Heart left ventricle (tissue), 16 donors: ENCODE data around the gene PRRT2. TPM values are rescaled to one million over a fixed set of nuclear protein-coding genes. Genes with fewer than 3 reads are reported as not detected.
A peak's percentile ranks its signal among the peaks of the same experiment; 100 is the strongest.

Experiments
- ATAC-seq, 4 donors: fragments of 200-7000 bp; cut with Tn5 transposase; one replicate each; pipeline ENCODE4 v1.9.1; 2020 to 2022; ENCODE audit warnings: moderate library complexity in 4 of 4, mild to moderate bottlenecking in 3 of 4, moderate number of reproducible peaks in 1 of 4
- DNase-seq, 5 donors: peaks; one replicate each; pipeline ENCODE4 v3.0.0-alpha.2; 2020
- H3K27ac ChIP-seq, 12 donors: fragments of 200-600 bp; sonication (generic) in 4 of 12; one replicate each; pipeline versions ENCODE4 v1.5.0 to v1.8.0; 2016 to 2022; ENCODE audit warnings: mild to moderate bottlenecking in 2 of 12
- H3K27me3 ChIP-seq, 9 donors: fragments of 200-600 bp; sonication (generic) in 2 of 9; one replicate each; pipeline versions ENCODE4 v1.5.1 to v1.8.0; 2016 to 2022; ENCODE audit warnings: mild to moderate bottlenecking in 3 of 9
- H3K36me3 ChIP-seq, 9 donors: fragments of 200-600 bp; sonication (generic) in 2 of 9; one replicate each; pipeline versions ENCODE4 v1.5.0 to v1.8.0; 2018 to 2022; ENCODE audit warnings: mild to moderate bottlenecking in 2 of 9
- H3K4me1 ChIP-seq, 12 donors: fragments of 200-600 bp; sonication (generic) in 4 of 12; one replicate each; pipeline versions ENCODE4 v1.5.0 to v1.8.0; 2016 to 2022; ENCODE audit warnings: mild to moderate bottlenecking in 3 of 12
- H3K4me3 ChIP-seq, 12 donors: fragments of 200-600 bp; sonication (generic) in 4 of 12; one replicate each; pipeline versions ENCODE4 v1.5.0 to v1.8.0; 2017 to 2022; ENCODE audit warnings: mild to moderate bottlenecking in 9 of 12, moderate library complexity in 4 of 12
- H3K9me3 ChIP-seq, 12 donors: fragments of 200-600 bp; sonication (generic) in 4 of 12; one replicate each; pipeline versions ENCODE4 v1.5.0 to v1.8.0; 2016 to 2022; ENCODE audit warnings: mild to moderate bottlenecking in 1 of 12
- CTCF ChIP-seq, 12 donors: fragments of 200-600 bp; sonication (generic) in 4 of 12; IDR thresholded peaks; one replicate each; pipeline versions ENCODE4 v1.5.0 to v1.8.0; 2018 to 2022; ENCODE audit warnings: antibody characterized with exemption in 12 of 12, mild to moderate bottlenecking in 5 of 12
- POLR2A ChIP-seq, 2 donors: fragments of 450-650 bp; IDR thresholded peaks; one replicate each; pipeline ENCODE4 v1.6.1; 2017; ENCODE audit warnings: antibody characterized with exemption in 2 of 2, mild to moderate bottlenecking in 2 of 2, moderate library complexity in 2 of 2
- WGBS, 4 donors: extraction: QIAGEN DNeasy Blood & Tissue Kit in 2 of 4; methylation state at CpG; one replicate each; pipeline versions ENCODE4 v1.1.5 to v1.1.7; 2013 to 2018; 5-methylcytosine and 5-hydroxymethylcytosine counted together
- intact Hi-C, 10 donors: fragments of 100-400 bp; cut with DNase I; formaldehyde crosslinking; loops; one replicate each; pipeline versions ENCODE4 v1.11.1 to v1.14.2; 2022
- polyA plus RNA-seq, 2 donors: library from polyadenylated mRNA; stranded (reverse); fragments of 200-250 nt; gene quantifications; one replicate each; pipeline ENCODE4 v1.2.3, GENCODE V29; 2013
- total RNA-seq, 9 donors: library from RNA; depleted of rRNA in 2 of 9; stranded (reverse); fragments of >200 nt in 2 of 9; fragmentation: NEBNext Ultra II Directional in 3 of 9; extraction: Animal tissue kit (Norgen Biotek cat#: 25700) in 3 of 9; gene quantifications; one replicate each; pipeline versions ENCODE4 v1.1.0 to v1.2.4, GENCODE V29; 2016 to 2023
- donor health status: ischemic (EF 13 %, LVEDD 7.1; RV severe dilation, severe dysfunction).
- donor health status: healthy with polysubstance abuse.
- donor health status: DM: no; HTN: yes; CAD: no.
- donor health status: DM: no; HTN: no; CAD: no.
- donor health status: ischemic (EF 25% LVEDD 6.9; RV normal size, moderate dysfunction).
- donor health status: ischemic (EF 25% LVEDD 5.7; RV mildly dilated, moderate dysfunction).
- donor health status: healthy.
- donor health status: DM: yes; HTN: yes; CAD: no.
- donor health status: ischemic (EF 35%, LVEDD 5.7; RV mildly dilated, moderate dysfunction).
- donor health status: nonischemic (EF 11% LVEDD 7.7; RV severe dilation, severe dysfunction).
- donor health status: DM: yes; HTN: yes; CAD: no.
- donor health status: PGD.
- donor health status: ischemic (EF 29% LVEDD 5.4; RV normal size, mild dysfunction).
- donor health status: nonischemic (EF 23%, LVEDD 6.1; RV moderate dilation, normal function).

Gene PRRT2
- total and polyA plus RNA-seq, 11 donors = 0.24 to 3.2 (median 1.3) TPM; not detected in 1

DNA sequence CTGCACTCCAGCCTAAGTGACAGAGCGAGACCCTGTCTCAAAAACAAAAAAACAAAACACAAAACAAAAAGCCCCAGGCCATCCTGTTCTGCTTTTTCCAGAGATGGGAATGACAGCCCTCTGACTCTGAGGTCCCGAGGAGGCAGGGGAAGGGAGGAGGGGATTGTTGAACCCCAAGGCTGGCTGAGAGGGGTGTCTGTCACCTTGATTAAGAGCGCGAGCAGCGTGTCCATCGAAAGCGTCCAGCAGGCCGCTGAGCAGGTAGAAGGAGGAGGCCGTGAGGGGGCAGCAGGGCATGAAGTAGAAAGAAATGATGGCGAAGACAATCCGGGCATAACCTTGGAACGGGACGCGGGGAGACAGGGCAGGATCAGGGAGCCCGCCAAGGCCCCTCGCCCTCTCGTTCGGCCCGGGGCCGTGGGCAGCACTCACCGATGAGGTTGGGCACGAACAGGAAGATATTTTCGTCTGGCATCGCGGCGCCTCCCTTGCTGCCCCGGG is 50.4 kb downstream of the PRRT2 start:
- peak in 2 of 12 donors; percentile 8 to 17 for TF ChIP-seq CTCF (IDR thresholded peaks at IDR 0.05)
- TF ChIP-seq POLR2A (IDR thresholded peaks at IDR 0.05) = no peak
- Histone ChIP-seq H3K27me3 (no peaks in the 10 kb centered on the region), H3K4me3 (peak overlapping the region; percentile 79 to 100 (median 95)), H3K4me1 (peaks cover 0 to 27% (median 16%) of the 10 kb centered on the region in 12 donors), H3K36me3 (peaks cover 0 to 38% (median 29%) of the 10 kb centered on the region in 9 donors), H3K27ac (peak overlapping the region; percentile 84 to 97 (median 94)), H3K9me3 (no peaks in the 10 kb centered on the region)
- WGBS, 4 donors = 1 to 4% (median 2%) methylated on average over 11 to 27 of the region's 27 CpGs
- ATAC-seq = peak in 2 of 4 donors; percentile 2 to 11
- intact Hi-C loops = loop anchor here in 8 of 10 donors (2.0 to 10.0 kb wide), 9 partner anchors 40 to 162 kb away; partner anchors contain the start of genes C16orf92 (in 3 of the 8), PAGR1 (in 3 of the 8), HIRIP3 (in 2 of the 8) and INO80E (in 2 of the 8)
- peak in 2 of 5 donors; percentile 31 to 46 for DNase-seq

DNA sequence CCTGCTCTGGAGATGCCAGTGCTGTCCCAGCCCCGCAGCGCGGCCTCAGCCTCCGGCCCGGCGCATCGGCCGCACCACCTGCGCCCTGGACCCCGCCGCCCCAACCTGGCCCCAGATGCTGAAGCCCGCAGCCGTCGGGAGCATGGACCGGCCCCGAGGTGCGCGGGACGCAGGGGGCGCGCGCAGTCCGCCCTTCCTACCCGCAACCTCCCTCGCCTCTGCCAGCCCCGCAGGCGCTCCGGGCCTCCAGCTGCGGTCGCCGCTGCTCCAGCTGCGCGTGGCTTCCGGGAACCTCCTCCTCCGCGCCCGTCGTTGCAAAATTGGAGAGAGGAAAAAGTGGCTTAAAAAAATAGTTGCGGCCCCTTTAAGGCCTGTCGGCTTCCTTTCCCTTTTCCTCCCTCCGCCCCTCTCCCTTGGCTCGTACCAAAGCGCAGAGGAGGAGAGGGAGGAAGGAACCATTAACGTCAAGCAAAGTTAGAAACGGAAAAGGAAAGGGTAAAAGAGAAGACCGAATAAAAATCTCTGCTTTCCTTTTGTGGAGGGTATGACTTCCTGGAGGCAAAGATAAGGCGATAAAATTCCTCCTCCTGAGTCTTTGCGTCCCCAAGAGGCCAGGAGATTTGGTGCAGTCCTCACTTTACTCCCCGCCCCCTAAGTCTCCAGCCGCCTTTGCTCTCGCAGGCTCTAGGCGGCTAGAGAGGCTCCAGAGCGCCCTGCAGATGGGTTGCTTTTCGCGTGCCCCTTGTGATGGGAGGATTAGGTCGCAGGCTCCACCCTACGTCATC is 51.1 kb downstream of the PRRT2 start, which contains the start of gene CDIPT:
Gene CDIPT, minus strand, starts transcription at position 343 of the 785 bp plus-strand sequence. CDS start 369 bp downstream, outside the sequence.
- no peaks in the 10 kb centered on the region for H3K27me3 ChIP-seq
- no peaks in the 10 kb centered on the region for H3K9me3 ChIP-seq
- peak; percentile 34 to 76 (median 46) for TF ChIP-seq CTCF (IDR thresholded peaks at IDR 0.05)
- TF ChIP-seq POLR2A (IDR thresholded peaks at IDR 0.05) = peak in 1 of 2 donors; percentile 48
- H3K4me3 ChIP-seq = peak within 1 kb of the TSS; percentile 79 to 100 (median 95)
- peak within 1 kb of the TSS; percentile 84 to 97 (median 94) for H3K27ac ChIP-seq
- peak; percentile 94 to 97 (median 94) for DNase-seq
- 0 to 1% (median 0%) methylated on average over 36 to 57 of the region's 57 CpGs for WGBS, 4 donors
- intact Hi-C loops = loop anchor here in 8 of 10 donors (2.0 to 10.0 kb wide), 9 partner anchors 41 to 162 kb away; partner anchors contain the start of genes C16orf92 (in 3 of the 8), PAGR1 (in 3 of the 8), HIRIP3 (in 2 of the 8) and INO80E (in 2 of the 8)
- H3K4me1 ChIP-seq = peaks cover 0 to 27% (median 16%) of the 10 kb centered on the region in 12 donors
- peak; percentile 98 to 99 (median 98) for ATAC-seq
- H3K36me3 ChIP-seq = peaks cover 0 to 35% (median 29%) of the 10 kb centered on the region in 9 donors

GRCh38 chr16:29863669-29863984 is 51.6 kb downstream of the PRRT2 start:
- WGBS, 4 donors = 28 to 38% (median 35%) methylated on average over 14 to 16 of the region's 16 CpGs

More at GRCh38 chr16:29863669-29863984, 51.6 kb downstream of the PRRT2 start:
- peaks cover 0 to 27% (median 16%) of the 10 kb centered on the region in 12 donors for H3K4me1 ChIP-seq
- peaks cover 0 to 29% (median 24%) of the 10 kb centered on the region in 9 donors for H3K36me3 ChIP-seq
- H3K27me3 ChIP-seq = no peaks in the 10 kb centered on the region
- intact Hi-C loops = loop anchor here in 8 of 10 donors (2.0 to 10.0 kb wide), 9 partner anchors 41 to 161 kb away; partner anchors contain the start of genes C16orf92 (in 3 of the 8), PAGR1 (in 3 of the 8), HIRIP3 (in 2 of the 8) and INO80E (in 2 of the 8)
- H3K9me3 ChIP-seq = no peaks in the 10 kb centered on the region
- peak overlapping the region in 11 of 12 donors; percentile 84 to 97 (median 95) for H3K27ac ChIP-seq
- no peak for TF ChIP-seq CTCF (IDR thresholded peaks at IDR 0.05)
- TF ChIP-seq POLR2A (IDR thresholded peaks at IDR 0.05) = no peak
- DNase-seq = no peak
- H3K4me3 ChIP-seq = peak overlapping the region in 9 of 12 donors; percentile 79 to 100 (median 94)
- no peak for ATAC-seq
